Liver (tissue), 9 donors: ENCODE data around the gene C2CD5. TPM values are rescaled to one million over a fixed set of nuclear protein-coding genes. Genes with fewer than 3 reads are reported as not detected.

ENCODE experiments used
- DNase-seq: peaks from one replicate; pipeline ENCODE4 v3.0.0-alpha.2; 2017; ENCODE audit warnings: low spot score
- H3K27ac ChIP-seq, 2 donors: one replicate each; pipeline ENCODE4 v1.7.0; 2013; ENCODE audit warnings: inconsistent platforms in 2 of 2, low read length in 2 of 2, control low read depth in 1 of 2, low read depth in 1 of 2, mild to moderate bottlenecking in 1 of 2
- H3K27me3 ChIP-seq, 4 donors: one replicate each; pipeline versions ENCODE4 v1.6.1 to v1.7.0; 2013; ENCODE audit warnings: low read length in 3 of 4, inconsistent platforms in 1 of 4, mild to moderate bottlenecking in 1 of 4, moderate library complexity in 1 of 4; ENCODE audit not compliant: control insufficient read depth in 4 of 4, insufficient read depth in 4 of 4
- H3K36me3 ChIP-seq, 4 donors: one replicate each; pipeline versions ENCODE4 v1.6.1 to v1.7.0; 2013; ENCODE audit warnings: low read length in 3 of 4, mild to moderate bottlenecking in 3 of 4, low read depth in 1 of 4, moderate library complexity in 1 of 4; ENCODE audit not compliant: control insufficient read depth in 4 of 4, insufficient read depth in 3 of 4
- H3K4me1 ChIP-seq, 4 donors: one replicate each; pipeline versions ENCODE4 v1.6.1 to v1.7.0; 2013; ENCODE audit warnings: low read length in 3 of 4, mild to moderate bottlenecking in 3 of 4, moderate library complexity in 1 of 4; ENCODE audit not compliant: control insufficient read depth in 4 of 4, insufficient read depth in 4 of 4
- H3K4me3 ChIP-seq, 3 donors: one replicate each; pipeline versions ENCODE4 v1.6.1 to v1.7.0; 2013; ENCODE audit warnings: low read length in 3 of 3, control low read depth in 1 of 3, low read depth in 1 of 3, mild to moderate bottlenecking in 1 of 3
- H3K9ac ChIP-seq, 2 donors: one replicate each; pipeline ENCODE4 v1.7.0; 2013; ENCODE audit warnings: low read length in 2 of 2, mild to moderate bottlenecking in 2 of 2, moderate library complexity in 2 of 2, control low read depth in 1 of 2, low read depth in 1 of 2
- H3K9me3 ChIP-seq, 4 donors: one replicate each; pipeline versions ENCODE4 v1.6.1 to v1.7.0; 2013; ENCODE audit warnings: low read length in 3 of 4; ENCODE audit not compliant: control insufficient read depth in 4 of 4
- ATF3 ChIP-seq: IDR thresholded peaks from 2 replicates; pipeline ENCODE4 v1.6.1; 2016; ENCODE audit warnings: antibody characterized with exemption
- CTCF ChIP-seq: fragments of 150-350 bp; IDR thresholded peaks from 2 replicates; pipeline ENCODE4 v1.5.1; 2017; ENCODE audit warnings: improper control_type of control experiment, low read depth, low read length; ENCODE audit not compliant: missing input control
- EGR1 ChIP-seq, 2 donors: IDR thresholded peaks; 2 replicates each; pipeline ENCODE4 v1.6.1; 2016 to 2018; ENCODE audit warnings: antibody characterized with exemption in 2 of 2, low read depth in 2 of 2
- FOXA1 ChIP-seq: IDR thresholded peaks from 2 replicates; pipeline ENCODE4 v1.6.1; 2016; ENCODE audit warnings: antibody characterized with exemption
- FOXA2 ChIP-seq: IDR thresholded peaks from 2 replicates; pipeline ENCODE4 v1.6.1; 2016; ENCODE audit warnings: antibody characterized with exemption
- GABPA ChIP-seq, 2 donors: IDR thresholded peaks in 1 of 2; conservative IDR thresholded peaks in 1 of 2; 2 replicates each; pipeline ENCODE4 v1.6.1; 2016; ENCODE audit warnings: antibody characterized with exemption in 2 of 2, mild to moderate bottlenecking in 1 of 2, moderate library complexity in 1 of 2
- HNF4A ChIP-seq, 2 donors: conservative IDR thresholded peaks; 2 replicates each; pipeline ENCODE4 v1.6.1; 2016; ENCODE audit warnings: antibody characterized with exemption in 2 of 2, mild to moderate bottlenecking in 2 of 2
- HNF4G ChIP-seq: IDR thresholded peaks from 2 replicates; pipeline ENCODE4 v1.6.1; 2016; ENCODE audit warnings: antibody characterized with exemption
- JUND ChIP-seq, 2 donors: IDR thresholded peaks; 2 replicates each; pipeline ENCODE4 v1.6.1; 2016; ENCODE audit warnings: antibody characterized with exemption in 2 of 2
- MAX ChIP-seq: IDR thresholded peaks from 2 replicates; pipeline ENCODE4 v1.6.1; 2016; ENCODE audit warnings: antibody characterized with exemption
- NR2F2 ChIP-seq: IDR thresholded peaks from 2 replicates; pipeline ENCODE4 v1.6.1; 2016; ENCODE audit warnings: antibody characterized with exemption
- RAD21 ChIP-seq, 2 donors: IDR thresholded peaks; 2 replicates each; pipeline ENCODE4 v1.6.1; 2016; ENCODE audit warnings: antibody characterized with exemption in 2 of 2, mild to moderate bottlenecking in 2 of 2
- REST ChIP-seq: IDR thresholded peaks from 2 replicates; pipeline ENCODE4 v1.6.1; 2016; ENCODE audit warnings: antibody characterized with exemption, mild to moderate bottlenecking
- RXRA ChIP-seq, 2 donors: IDR thresholded peaks; 2 replicates each; pipeline ENCODE4 v1.6.1; 2017 to 2018; ENCODE audit warnings: antibody characterized with exemption in 2 of 2, mild to moderate bottlenecking in 1 of 2
- SP1 ChIP-seq: IDR thresholded peaks from 2 replicates; pipeline ENCODE4 v1.6.1; 2018; ENCODE audit warnings: antibody characterized with exemption, mild to moderate bottlenecking
- TAF1 ChIP-seq: conservative IDR thresholded peaks from 2 replicates; pipeline ENCODE4 v1.6.1; 2016; ENCODE audit warnings: antibody characterized with exemption, mild to moderate bottlenecking
- YY1 ChIP-seq: IDR thresholded peaks from 2 replicates; pipeline ENCODE4 v1.6.1; 2016; ENCODE audit warnings: antibody characterized with exemption, mild to moderate bottlenecking
- ZBTB33 ChIP-seq: IDR thresholded peaks from 2 replicates; pipeline ENCODE4 v1.6.1; 2016; ENCODE audit warnings: antibody characterized with exemption
- WGBS: extraction: QIAGEN DNeasy Blood & Tissue Kit; methylation state at CpG from one replicate; pipeline ENCODE4 v1.1.7; 2013; 5-methylcytosine and 5-hydroxymethylcytosine counted together
- polyA plus RNA-seq, 2 donors: library from polyadenylated mRNA; stranded (reverse) in 1 of 2; unstranded in 1 of 2; fragments of 200-250 nt in 1 of 2; fragments of >200 nt in 1 of 2; fragmentation: Nextera tagmentation in 1 of 2; extraction: Ambion mirVana in 1 of 2; gene quantifications; one replicate each; pipeline versions ENCODE4 v1.2.1 to v1.2.3, GENCODE V29; 2013 to 2015
- total RNA-seq, 2 donors: library from RNA; depleted of rRNA; stranded (reverse); fragments of >200 nt; gene quantifications; one replicate each; pipeline ENCODE4 v1.2.3, GENCODE V29; 2014
- donor health status: healthy.
- donor health status: healthy.
- donor health status: healthy.
- donor health status: healthy.
- donor health status: healthy.

The C2CD5 gene
- total and polyA plus RNA-seq, 4 donors: 5.8 to 25.0 (median 13.2) TPM

- Histone ChIP-seq H3K9me3 (no peaks in the 10 kb centered on the region), H3K27me3 (no peaks in the 10 kb centered on the region), H3K4me3 (no peak overlapping the region), H3K4me1 (no peaks in the 10 kb centered on the region), H3K36me3 (peaks cover 2 to 4% (median 3%) of the 10 kb centered on the region in 4 donors), H3K9ac (no peak overlapping the region), H3K27ac (no peak overlapping the region)
- TF ChIP-seq ATF3: no peak
- no peak for TF ChIP-seq REST
- TF ChIP-seq HNF4G: no peak
- no peak for TF ChIP-seq YY1
- no peak for TF ChIP-seq RAD21 (IDR thresholded peaks at IDR 0.05)
- no peak for TF ChIP-seq SP1
- TF ChIP-seq JUND (IDR thresholded peaks at IDR 0.05): no peak
- TF ChIP-seq FOXA2: no peak
- TF ChIP-seq EGR1 (IDR thresholded peaks at IDR 0.05; ENCODE audit: low read depth in 2 of 2): no peak
- TF ChIP-seq HNF4A (conservative IDR thresholded peaks at IDR 0.05): no peak
- no peak for TF ChIP-seq MAX
- TF ChIP-seq TAF1: no peak
- TF ChIP-seq CTCF: no peak
- no peak for TF ChIP-seq FOXA1
- TF ChIP-seq NR2F2: no peak
- no peak for TF ChIP-seq RXRA (IDR thresholded peaks at IDR 0.05)
- TF ChIP-seq ZBTB33: no peak
- no peak for TF ChIP-seq GABPA (IDR thresholded peaks at IDR 0.05 in 1 of 2, conservative IDR thresholded peaks at IDR 0.05 in 1 of 2)
- DNase-seq: no peak
- WGBS: 97% methylated on average over 3 of the region's 3 CpGs
Measured at GRCh38 chr12:22453511-22453910, 90.8 kb downstream of the C2CD5 start.

GRCh38 chr12:22447223-22447622 is 97.1 kb downstream of the C2CD5 start:
- Histone ChIP-seq H3K4me1 (no peaks in the 10 kb centered on the region), H3K27me3 (no peaks in the 10 kb centered on the region), H3K9me3 (no peaks in the 10 kb centered on the region), H3K4me3 (no peak overlapping the region), H3K36me3 (peaks cover 0 to 3% (median 0%) of the 10 kb centered on the region in 4 donors), H3K9ac (no peak overlapping the region), H3K27ac (no peak overlapping the region)
- TF ChIP-seq FOXA2 (no peak), REST (no peak), MAX (no peak), SP1 (no peak), RAD21 (IDR thresholded peaks at IDR 0.05) (no peak), NR2F2 (no peak), TAF1 (no peak), GABPA (IDR thresholded peaks at IDR 0.05 in 1 of 2, conservative IDR thresholded peaks at IDR 0.05 in 1 of 2) (no peak), HNF4A (conservative IDR thresholded peaks at IDR 0.05) (no peak), YY1 (no peak), FOXA1 (no peak), JUND (IDR thresholded peaks at IDR 0.05) (no peak), EGR1 (IDR thresholded peaks at IDR 0.05; ENCODE audit: low read depth in 2 of 2) (no peak)
- DNase-seq: no peak
- 77% methylated on average over 4 of the region's 4 CpGs for WGBS
